ENCODE measurements around the gene KTN1. TPM values are rescaled to one million over a fixed set of nuclear protein-coding genes. Genes with fewer than 3 reads are reported as not detected.

Gene KTN1
- total RNA-seq, 1 experiment from 2014 or later = 199 TPM

GRCh38 chr14:55661029-55661428, 81.0 kb downstream of the KTN1 start:
- no TSS peak for BruUV-seq (replicated peaks)
- no peak for DNase-seq (ENCODE audit: low spot score)
- Histone ChIP-seq H3K27ac (ENCODE audit: low read depth, low read length, poor library complexity, severe bottlenecking) (no peak overlapping the region), H3K36me3 (ENCODE audit: insufficient read depth, low read length, poor library complexity, severe bottlenecking) (peaks cover 46% of the 10 kb centered on the region), H3K4me1 (ENCODE audit: insufficient read depth, low read length, poor library complexity, severe bottlenecking) (no peaks in the 10 kb centered on the region), H3K9me3 (ENCODE audit: low read depth, low read length, poor library complexity, severe bottlenecking) (no peaks in the 10 kb centered on the region), H3K4me3 (ENCODE audit: low read depth, low read length, poor library complexity, severe bottlenecking) (no peak overlapping the region), H3K27me3 (replicated peaks; ENCODE audit: insufficient read depth, low read depth, low read length, poor library complexity) (no peaks in the 10 kb centered on the region)
- ChIA-PET CTCF (no interaction called here), POLR2A (ENCODE audit: low non-redundant PET) (no interaction called here)
- intact Hi-C loops (cut with micrococcal nuclease; ENCODE audit: unreplicated experiment) = no loop called here
- TF ChIP-seq CTCF (conservative IDR thresholded peaks at IDR 0.05; ENCODE audit: low read depth, low read length) (no peak), EZH2 (IDR thresholded peaks at IDR 0.05; ENCODE audit: borderline replicate concordance, low read depth, low read length, poor library complexity, severe bottlenecking) (no peak)

- BruUV-seq (replicated peaks) = no TSS peak
- CTCF ChIA-PET = no interaction called here
Measured at GRCh38 chr14:55662752-55663151, 82.7 kb downstream of the KTN1 start.

GRCh38 chr14:55665067-55665675, 85.2 kb downstream of the KTN1 start:
- H3K27me3 ChIP-seq (replicated peaks; ENCODE audit: insufficient read depth, low read depth, low read length, poor library complexity) = no peaks in the 10 kb centered on the region
- peaks cover 27% of the 10 kb centered on the region for H3K36me3 ChIP-seq (ENCODE audit: insufficient read depth, low read length, poor library complexity, severe bottlenecking)
- no peaks in the 10 kb centered on the region for H3K9me3 ChIP-seq (ENCODE audit: low read depth, low read length, poor library complexity, severe bottlenecking)
- H3K27ac ChIP-seq (ENCODE audit: low read depth, low read length, poor library complexity, severe bottlenecking) = no peak overlapping the region
- ChIA-PET POLR2A (ENCODE audit: low non-redundant PET) (no interaction called here), CTCF (interaction anchor here (0.6 kb wide), 1 partner anchor 210 kb away, joined by 4 read pairs; no protein-coding TSS in a partner anchor)
- no peak overlapping the region for H3K4me3 ChIP-seq (ENCODE audit: low read depth, low read length, poor library complexity, severe bottlenecking)
- DNase-seq (ENCODE audit: low spot score) = no peak
- no peak for TF ChIP-seq CTCF (conservative IDR thresholded peaks at IDR 0.05; ENCODE audit: low read depth, low read length)
- no peak for TF ChIP-seq EZH2 (IDR thresholded peaks at IDR 0.05; ENCODE audit: borderline replicate concordance, low read depth, low read length, poor library complexity, severe bottlenecking)
- intact Hi-C loops (cut with micrococcal nuclease; ENCODE audit: unreplicated experiment) = no loop called here
- peaks cover 4% of the 10 kb centered on the region for H3K4me1 ChIP-seq (ENCODE audit: insufficient read depth, low read length, poor library complexity, severe bottlenecking)
- no TSS peak for BruUV-seq (replicated peaks)

More at GRCh38 chr14:55662752-55663151, 82.7 kb downstream of the KTN1 start:
- intact Hi-C loops (cut with micrococcal nuclease; ENCODE audit: unreplicated experiment) = no loop called here
- Histone ChIP-seq H3K4me1 (ENCODE audit: insufficient read depth, low read length, poor library complexity, severe bottlenecking) (no peaks in the 10 kb centered on the region), H3K27me3 (replicated peaks; ENCODE audit: insufficient read depth, low read depth, low read length, poor library complexity) (no peaks in the 10 kb centered on the region), H3K9me3 (ENCODE audit: low read depth, low read length, poor library complexity, severe bottlenecking) (no peaks in the 10 kb centered on the region), H3K4me3 (ENCODE audit: low read depth, low read length, poor library complexity, severe bottlenecking) (no peak overlapping the region), H3K27ac (ENCODE audit: low read depth, low read length, poor library complexity, severe bottlenecking) (no peak overlapping the region), H3K36me3 (ENCODE audit: insufficient read depth, low read length, poor library complexity, severe bottlenecking) (peaks cover 35% of the 10 kb centered on the region)
- POLR2A ChIA-PET (ENCODE audit: low non-redundant PET) = no interaction called here
- TF ChIP-seq EZH2 (IDR thresholded peaks at IDR 0.05; ENCODE audit: borderline replicate concordance, low read depth, low read length, poor library complexity, severe bottlenecking) = no peak
- no peak for TF ChIP-seq CTCF (conservative IDR thresholded peaks at IDR 0.05; ENCODE audit: low read depth, low read length)
- DNase-seq (ENCODE audit: low spot score) = no peak

Measured in A673 (cell line).